Effector memory CD4-positive, alpha-beta T cell (primary cell): ENCODE results near the gene MCM6.
"Not testable (repeated sequence)": the region's sequence is repeated elsewhere in the genome, so short reads cannot be mapped to it uniquely, and the experiment has no call there.

Experiments used
- DNase-seq, 3 donors: peaks; one replicate each; pipeline ENCODE4 v3.0.0-alpha.2; 2020
- H3K27ac ChIP-seq: 2 replicates; pipeline ENCODE4 v1.7.0; 2013; ENCODE audit warnings: mild to moderate bottlenecking, low read length, moderate library complexity; ENCODE audit not compliant: insufficient read depth, poor library complexity, severe bottlenecking
- H3K27me3 ChIP-seq: replicated peaks from 2 replicates; pipeline ENCODE4 v1.7.0; 2013; ENCODE audit warnings: mild to moderate bottlenecking, low read length; ENCODE audit not compliant: insufficient read depth, control insufficient read depth, poor library complexity, severe bottlenecking
- H3K36me3 ChIP-seq: 2 replicates; pipeline ENCODE4 v1.7.0; 2013; ENCODE audit warnings: mild to moderate bottlenecking, low read length, moderate library complexity; ENCODE audit not compliant: control insufficient read depth, insufficient read depth
- H3K4me1 ChIP-seq: 2 replicates; pipeline ENCODE4 v1.7.0; 2013; ENCODE audit warnings: low read length, mild to moderate bottlenecking; ENCODE audit not compliant: control insufficient read depth, insufficient read depth, poor library complexity, severe bottlenecking
- H3K4me3 ChIP-seq: 2 replicates; pipeline ENCODE4 v1.7.0; 2013; ENCODE audit warnings: low read length, low read depth, mild to moderate bottlenecking; ENCODE audit not compliant: insufficient read depth, poor library complexity, severe bottlenecking
- H3K9me3 ChIP-seq: 2 replicates; pipeline ENCODE4 v1.7.0; 2013; ENCODE audit warnings: mild to moderate bottlenecking, low read length, moderate library complexity; ENCODE audit not compliant: control insufficient read depth

MCM6 gene

DNA sequence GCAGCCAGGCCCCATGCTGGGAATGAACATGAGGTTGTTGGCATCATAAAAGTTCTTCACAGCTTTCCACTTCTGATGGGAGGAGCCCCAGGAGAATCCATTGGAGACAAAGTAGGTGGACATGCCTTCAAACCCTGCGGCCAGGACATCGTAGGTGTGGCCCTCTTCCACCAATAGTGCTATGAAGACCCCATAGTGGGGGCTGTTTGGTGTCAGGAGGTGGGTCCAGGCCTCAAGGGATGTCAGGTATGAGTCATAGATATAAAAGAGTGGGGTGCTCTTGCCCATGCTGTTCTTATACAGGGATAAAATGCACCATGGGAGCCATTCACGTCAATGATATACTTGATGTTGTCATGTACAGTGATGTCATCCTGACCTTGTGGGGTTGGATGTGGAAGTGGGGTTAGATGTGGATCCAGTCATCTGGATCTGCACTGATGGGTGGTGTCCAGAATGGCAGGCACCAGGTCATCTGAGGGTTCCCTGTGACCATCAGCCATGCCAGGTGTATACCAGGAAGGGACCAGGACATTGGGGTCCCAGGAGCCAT lies 22.1 kb upstream of the MCM6 start:
- H3K27me3 ChIP-seq, result no peaks in the 10 kb centered on the region
- H3K4me3 ChIP-seq, result no peak overlapping the region
- H3K9me3 ChIP-seq, result no peaks in the 10 kb centered on the region

DNA sequence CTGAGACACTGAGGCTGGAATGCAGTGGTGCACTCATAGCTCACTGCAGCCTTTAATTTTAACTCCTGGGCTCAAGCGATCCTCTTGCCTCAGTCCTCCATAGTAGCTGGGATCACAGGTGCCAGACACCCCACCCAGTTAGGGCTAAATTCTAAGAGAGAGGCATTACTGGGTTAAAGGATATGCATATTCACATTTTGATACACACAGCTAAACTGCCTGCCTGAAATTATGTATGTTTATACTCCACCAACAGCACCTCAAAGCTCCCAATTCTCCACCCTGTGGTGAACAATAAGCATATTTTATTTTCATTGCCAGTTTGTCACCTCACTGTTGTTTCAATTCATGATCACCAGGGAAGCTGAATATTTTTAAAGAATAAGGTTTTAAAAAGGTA lies 18.7 kb upstream of the MCM6 start:
- no peak overlapping the region for H3K4me3 ChIP-seq
- H3K27me3 ChIP-seq, result no peaks in the 10 kb centered on the region
- H3K27ac ChIP-seq, result no peak overlapping the region
- no peaks in the 10 kb centered on the region for H3K36me3 ChIP-seq
- H3K4me1 ChIP-seq, result no peaks in the 10 kb centered on the region
- H3K9me3 ChIP-seq, result no peaks in the 10 kb centered on the region
- no peak for DNase-seq

More for the DNA sequence above, 22.1 kb upstream of the MCM6 start:
- H3K27ac ChIP-seq, result no peak overlapping the region
- no peaks in the 10 kb centered on the region for H3K36me3 ChIP-seq
- no peaks in the 10 kb centered on the region for H3K4me1 ChIP-seq
- DNase-seq, result no peak

DNA sequence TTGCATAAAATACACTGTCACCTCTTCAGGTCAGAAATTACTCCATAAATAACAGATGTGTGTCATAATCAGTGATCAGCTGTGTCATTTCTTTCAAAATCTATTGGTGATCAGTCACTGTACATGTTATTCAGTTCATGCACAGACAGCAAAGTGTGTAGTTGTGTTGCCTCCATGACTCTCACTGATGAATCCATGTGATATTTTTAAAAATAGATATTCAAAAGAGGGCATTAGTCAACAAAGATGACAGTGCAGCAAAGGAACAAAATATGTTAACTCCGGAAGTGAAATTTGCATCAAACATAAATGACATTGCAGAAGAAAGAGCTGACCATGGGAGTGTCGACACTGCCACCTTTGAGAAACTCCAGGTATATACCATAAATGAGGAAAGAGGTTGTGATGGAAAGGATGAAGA lies 17.1 kb upstream of the MCM6 start:
- Histone ChIP-seq H3K36me3 (no peaks in the 10 kb centered on the region), H3K4me3 (no peak overlapping the region), H3K27ac (no peak overlapping the region), H3K27me3 (no peaks in the 10 kb centered on the region), H3K4me1 (no peaks in the 10 kb centered on the region), H3K9me3 (no peaks in the 10 kb centered on the region)
- no peak for DNase-seq

DNA sequence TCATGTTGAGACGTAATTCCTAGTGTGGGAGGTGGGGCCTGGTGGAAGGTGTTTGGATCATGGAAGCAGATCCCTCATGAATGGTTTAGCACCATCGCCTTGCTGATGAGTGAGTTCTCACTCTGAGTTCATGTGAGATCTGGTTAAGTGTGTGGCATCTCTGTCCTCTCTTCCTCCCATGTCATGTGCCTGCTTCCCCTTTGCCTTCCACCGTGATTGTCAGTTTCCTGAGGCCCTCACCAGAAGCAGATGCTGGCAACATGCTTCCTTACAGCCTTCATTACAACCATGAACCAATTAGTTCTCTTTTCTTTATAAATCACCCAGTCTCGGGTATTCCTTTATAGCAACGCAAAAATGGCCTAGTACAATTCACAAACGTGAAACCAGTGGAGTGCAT lies 14.6 kb upstream of the MCM6 start:
- no peak overlapping the region for H3K4me3 ChIP-seq
- no peaks in the 10 kb centered on the region for H3K27me3 ChIP-seq
- H3K9me3 ChIP-seq, result no peaks in the 10 kb centered on the region
- H3K36me3 ChIP-seq, result no peaks in the 10 kb centered on the region
- no peak for DNase-seq
- H3K27ac ChIP-seq, result no peak overlapping the region
- no peaks in the 10 kb centered on the region for H3K4me1 ChIP-seq

DNA sequence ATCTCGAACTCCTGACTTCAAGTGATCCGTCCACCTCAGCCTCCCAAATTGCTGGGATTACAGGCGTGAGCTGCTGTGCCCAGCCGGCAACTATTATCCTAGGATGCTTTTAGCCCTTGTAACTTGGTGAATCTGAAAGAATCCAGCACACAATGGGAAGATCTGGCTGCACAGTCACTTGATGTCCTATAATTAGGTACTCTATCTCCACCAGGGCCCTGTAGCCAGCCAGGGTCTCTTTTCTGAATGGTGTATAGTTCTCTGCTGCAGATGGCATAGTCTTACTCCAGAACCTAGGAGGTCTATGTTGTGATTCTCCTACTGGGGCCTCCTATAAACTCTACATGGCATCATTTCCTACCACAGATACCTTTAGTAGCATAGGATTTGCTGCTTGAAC lies 13.9 kb upstream of the MCM6 start:
- Histone ChIP-seq H3K4me3 (no peak overlapping the region), H3K27me3 (no peaks in the 10 kb centered on the region)

DNA sequence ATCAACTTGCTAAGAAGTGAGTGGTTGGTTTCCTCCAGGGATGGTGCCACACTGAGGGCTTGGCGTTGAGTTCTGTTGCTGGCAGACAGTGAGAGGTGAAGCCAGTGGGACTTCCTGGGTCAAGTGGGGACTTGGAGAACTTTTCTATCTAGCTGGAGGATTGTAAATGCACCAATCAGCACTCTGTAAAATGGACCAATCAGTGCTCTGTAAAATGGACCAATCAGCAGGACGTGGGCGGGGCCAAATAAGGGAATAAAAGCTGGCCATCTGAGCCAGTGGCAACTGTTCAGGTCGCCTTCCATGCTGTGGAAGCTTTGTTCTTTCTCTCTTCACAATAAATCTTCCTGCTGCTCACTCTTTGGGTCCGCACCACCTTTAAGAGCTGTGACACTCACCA lies 12.3 kb upstream of the MCM6 start:
- not testable (repeated sequence) for H3K4me3 ChIP-seq, H3K27ac ChIP-seq, H3K4me1 ChIP-seq, H3K27me3 ChIP-seq, DNase-seq, H3K36me3 ChIP-seq, H3K9me3 ChIP-seq

More for the DNA sequence above, 13.9 kb upstream of the MCM6 start:
- Histone ChIP-seq H3K4me1 (no peaks in the 10 kb centered on the region), H3K27ac (no peak overlapping the region), H3K36me3 (no peaks in the 10 kb centered on the region), H3K9me3 (no peaks in the 10 kb centered on the region)
- DNase-seq, result no peak

DNA sequence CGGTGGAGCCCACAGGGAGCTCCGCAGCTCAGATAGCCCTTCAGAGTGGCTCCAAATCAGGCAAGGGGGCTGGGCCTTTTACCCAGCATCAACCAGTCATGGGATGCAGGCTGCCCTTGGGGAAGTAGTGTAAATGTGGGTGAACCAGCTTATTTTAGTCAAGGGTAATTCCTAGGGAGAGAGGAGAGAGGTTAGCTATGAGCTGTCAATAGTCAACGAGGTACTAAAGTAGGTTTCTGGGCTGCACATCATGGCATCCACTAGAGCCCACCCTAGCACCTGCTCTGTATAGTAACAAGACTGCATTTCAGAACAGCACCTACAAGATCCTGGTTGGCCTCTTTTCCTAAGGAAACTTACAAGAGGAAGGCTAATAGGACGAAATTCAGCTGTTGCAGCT lies 9.5 kb upstream of the MCM6 start:
- H3K27ac ChIP-seq, result no peak overlapping the region
- H3K36me3 ChIP-seq, result no peaks in the 10 kb centered on the region
- no peaks in the 10 kb centered on the region for H3K9me3 ChIP-seq
- H3K27me3 ChIP-seq, result no peaks in the 10 kb centered on the region
- DNase-seq, result no peak
- no peaks in the 10 kb centered on the region for H3K4me1 ChIP-seq
- no peak overlapping the region for H3K4me3 ChIP-seq

DNA sequence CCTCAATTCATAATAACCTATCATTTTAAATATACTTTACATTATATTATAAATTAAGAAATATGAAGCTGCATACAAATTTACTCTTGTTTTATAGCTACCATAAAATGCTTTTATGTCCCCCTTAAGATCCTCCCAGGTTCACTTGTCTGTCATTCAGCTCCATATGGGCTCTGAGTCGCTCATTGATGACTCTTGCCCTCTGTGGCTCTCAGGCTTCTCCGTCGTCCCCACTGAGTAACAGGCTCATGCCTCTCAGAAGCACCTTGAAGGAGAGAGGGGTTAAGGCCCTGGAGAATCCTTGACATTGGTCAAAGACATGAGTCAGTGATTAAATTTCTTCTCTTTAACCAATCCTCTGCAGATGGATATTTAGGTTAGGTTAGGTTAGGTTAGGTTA lies 6.2 kb upstream of the MCM6 start:
- DNase-seq, result no peak
- H3K27ac ChIP-seq, result no peak overlapping the region
- no peaks in the 10 kb centered on the region for H3K36me3 ChIP-seq
- no peaks in the 10 kb centered on the region for H3K27me3 ChIP-seq
- H3K9me3 ChIP-seq, result no peaks in the 10 kb centered on the region
- H3K4me3 ChIP-seq, result no peak overlapping the region
- no peaks in the 10 kb centered on the region for H3K4me1 ChIP-seq

DNA sequence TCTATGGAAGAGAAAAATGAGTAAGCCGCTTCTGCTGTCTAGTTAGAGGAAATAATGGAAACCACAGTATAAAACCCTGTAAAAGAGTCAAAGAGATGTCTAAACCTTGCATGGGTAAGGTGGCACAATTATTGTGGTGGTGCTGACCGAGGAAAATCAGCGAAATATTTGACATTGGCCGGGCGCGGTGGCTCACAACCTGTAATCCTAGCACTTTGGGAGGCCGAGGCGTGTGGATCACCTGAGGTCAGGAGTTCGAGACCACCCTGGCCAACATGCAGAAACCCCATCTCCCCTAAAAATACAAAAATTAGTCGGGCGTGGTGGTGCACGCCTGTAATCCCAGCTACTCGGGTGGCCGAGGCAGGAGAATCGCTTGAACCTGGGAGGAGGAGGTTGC lies 527 bp upstream of the MCM6 start:
- Histone ChIP-seq H3K27ac (peak overlapping the region; percentile 86), H3K4me3 (peak overlapping the region; percentile 83)
- H3K27me3 ChIP-seq, H3K4me1 ChIP-seq, H3K36me3 ChIP-seq, DNase-seq, H3K9me3 ChIP-seq: not testable (repeated sequence)

DNA sequence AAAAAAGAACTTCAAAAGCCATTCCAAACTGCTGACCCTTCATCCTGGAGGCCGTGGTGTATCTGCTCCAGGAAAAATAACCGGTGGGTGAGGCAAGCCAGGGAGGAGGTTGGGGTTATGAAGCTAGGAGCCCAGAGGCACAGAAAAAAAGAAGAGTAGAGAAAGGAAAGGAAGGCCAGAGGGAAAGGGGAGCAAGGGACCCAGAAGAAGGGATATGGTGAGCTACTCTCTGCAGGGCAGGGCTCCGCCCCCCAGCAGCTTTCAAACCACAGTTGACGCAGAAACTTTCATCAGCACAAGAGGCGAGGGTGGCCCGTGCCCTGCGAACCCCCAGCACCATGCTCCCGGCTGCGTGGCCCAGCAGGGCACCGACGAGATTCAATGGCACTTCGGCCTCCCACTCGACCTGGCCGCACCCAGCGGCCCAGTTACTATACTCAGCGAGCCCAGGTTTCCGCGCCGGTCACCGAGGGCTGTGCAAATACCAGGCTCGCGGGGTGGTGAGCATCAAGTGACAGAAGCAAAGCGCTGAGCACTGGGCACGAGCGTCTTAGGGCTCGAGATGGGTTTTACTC lies 665 bp downstream of the MCM6 start:
- DNase-seq, result peak; percentile 39 to 64 (median 57)
- Histone ChIP-seq H3K36me3 (peaks cover 4% of the 10 kb centered on the region), H3K4me3 (peak overlapping the region; percentile 83), H3K27ac (peak overlapping the region; percentile 86), H3K9me3 (no peaks in the 10 kb centered on the region), H3K27me3 (no peaks in the 10 kb centered on the region), H3K4me1 (peaks cover 10% of the 10 kb centered on the region)
